Measurements from ENCODE around the gene IFITM1. TPM values are rescaled to one million over a fixed set of nuclear protein-coding genes. Genes with fewer than 3 reads are reported as not detected.
A peak's percentile ranks its signal among the peaks of the same experiment; 100 is the strongest.

Gene IFITM1
- total and polyA plus RNA-seq, 2 of the 13 experiments (the other 11 are each of a cell fraction or from before 2014, with no cell fraction given): 0.38 to 11.1 TPM

- TF ChIP-seq, protein P1, sequence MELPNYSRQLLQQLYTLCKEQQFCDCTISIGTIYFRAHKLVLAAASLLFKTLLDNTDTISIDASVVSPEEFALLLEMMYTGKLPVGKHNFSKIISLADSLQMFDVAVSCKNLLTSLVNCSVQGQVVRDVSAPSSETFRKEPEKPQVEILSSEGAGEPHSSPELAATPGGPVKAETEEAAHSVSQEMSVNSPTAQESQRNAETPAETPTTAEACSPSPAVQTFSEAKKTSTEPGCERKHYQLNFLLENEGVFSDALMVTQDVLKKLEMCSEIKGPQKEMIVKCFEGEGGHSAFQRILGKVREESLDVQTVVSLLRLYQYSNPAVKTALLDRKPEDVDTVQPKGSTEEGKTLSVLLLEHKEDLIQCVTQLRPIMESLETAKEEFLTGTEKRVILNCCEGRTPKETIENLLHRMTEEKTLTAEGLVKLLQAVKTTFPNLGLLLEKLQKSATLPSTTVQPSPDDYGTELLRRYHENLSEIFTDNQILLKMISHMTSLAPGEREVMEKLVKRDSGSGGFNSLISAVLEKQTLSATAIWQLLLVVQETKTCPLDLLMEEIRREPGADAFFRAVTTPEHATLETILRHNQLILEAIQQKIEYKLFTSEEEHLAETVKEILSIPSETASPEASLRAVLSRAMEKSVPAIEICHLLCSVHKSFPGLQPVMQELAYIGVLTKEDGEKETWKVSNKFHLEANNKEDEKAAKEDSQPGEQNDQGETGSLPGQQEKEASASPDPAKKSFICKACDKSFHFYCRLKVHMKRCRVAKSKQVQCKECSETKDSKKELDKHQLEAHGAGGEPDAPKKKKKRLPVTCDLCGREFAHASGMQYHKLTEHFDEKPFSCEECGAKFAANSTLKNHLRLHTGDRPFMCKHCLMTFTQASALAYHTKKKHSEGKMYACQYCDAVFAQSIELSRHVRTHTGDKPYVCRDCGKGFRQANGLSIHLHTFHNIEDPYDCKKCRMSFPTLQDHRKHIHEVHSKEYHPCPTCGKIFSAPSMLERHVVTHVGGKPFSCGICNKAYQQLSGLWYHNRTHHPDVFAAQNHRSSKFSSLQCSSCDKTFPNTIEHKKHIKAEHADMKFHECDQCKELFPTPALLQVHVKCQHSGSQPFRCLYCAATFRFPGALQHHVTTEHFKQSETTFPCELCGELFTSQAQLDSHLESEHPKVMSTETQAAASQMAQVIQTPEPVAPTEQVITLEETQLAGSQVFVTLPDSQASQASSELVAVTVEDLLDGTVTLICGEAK (IDR thresholded peaks at IDR 0.05): no peak
- TF ChIP-seq, protein P1 (CRISPR knock-in tag; IDR thresholded peaks at IDR 0.05): no peak
- TF ChIP-seq, protein P2, sequence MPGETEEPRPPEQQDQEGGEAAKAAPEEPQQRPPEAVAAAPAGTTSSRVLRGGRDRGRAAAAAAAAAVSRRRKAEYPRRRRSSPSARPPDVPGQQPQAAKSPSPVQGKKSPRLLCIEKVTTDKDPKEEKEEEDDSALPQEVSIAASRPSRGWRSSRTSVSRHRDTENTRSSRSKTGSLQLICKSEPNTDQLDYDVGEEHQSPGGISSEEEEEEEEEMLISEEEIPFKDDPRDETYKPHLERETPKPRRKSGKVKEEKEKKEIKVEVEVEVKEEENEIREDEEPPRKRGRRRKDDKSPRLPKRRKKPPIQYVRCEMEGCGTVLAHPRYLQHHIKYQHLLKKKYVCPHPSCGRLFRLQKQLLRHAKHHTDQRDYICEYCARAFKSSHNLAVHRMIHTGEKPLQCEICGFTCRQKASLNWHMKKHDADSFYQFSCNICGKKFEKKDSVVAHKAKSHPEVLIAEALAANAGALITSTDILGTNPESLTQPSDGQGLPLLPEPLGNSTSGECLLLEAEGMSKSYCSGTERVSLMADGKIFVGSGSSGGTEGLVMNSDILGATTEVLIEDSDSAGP (CRISPR knock-in tag; IDR thresholded peaks at IDR 0.05; ENCODE audit: borderline replicate concordance): peak; percentile 35; the same call in 1 of the 2 replicates
- TF ChIP-seq, protein P3, sequence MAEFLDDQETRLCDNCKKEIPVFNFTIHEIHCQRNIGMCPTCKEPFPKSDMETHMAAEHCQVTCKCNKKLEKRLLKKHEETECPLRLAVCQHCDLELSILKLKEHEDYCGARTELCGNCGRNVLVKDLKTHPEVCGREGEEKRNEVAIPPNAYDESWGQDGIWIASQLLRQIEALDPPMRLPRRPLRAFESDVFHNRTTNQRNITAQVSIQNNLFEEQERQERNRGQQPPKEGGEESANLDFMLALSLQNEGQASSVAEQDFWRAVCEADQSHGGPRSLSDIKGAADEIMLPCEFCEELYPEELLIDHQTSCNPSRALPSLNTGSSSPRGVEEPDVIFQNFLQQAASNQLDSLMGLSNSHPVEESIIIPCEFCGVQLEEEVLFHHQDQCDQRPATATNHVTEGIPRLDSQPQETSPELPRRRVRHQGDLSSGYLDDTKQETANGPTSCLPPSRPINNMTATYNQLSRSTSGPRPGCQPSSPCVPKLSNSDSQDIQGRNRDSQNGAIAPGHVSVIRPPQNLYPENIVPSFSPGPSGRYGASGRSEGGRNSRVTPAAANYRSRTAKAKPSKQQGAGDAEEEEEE (CRISPR knock-in tag; IDR thresholded peaks at IDR 0.05; ENCODE audit: borderline replicate concordance): no peak
- no peak for TF ChIP-seq KMT2A (CRISPR knock-in tag; IDR thresholded peaks at IDR 0.05)
- TF ChIP-seq RARG (CRISPR knock-in tag; IDR thresholded peaks at IDR 0.05; ENCODE audit: low read depth): no peak
- no peak for TF ChIP-seq SMAD1 (CRISPR knock-in tag; IDR thresholded peaks at IDR 0.05; ENCODE audit: borderline replicate concordance, low read depth)
- no peak for TF ChIP-seq ZNF180 (CRISPR knock-in tag; IDR thresholded peaks at IDR 0.05; ENCODE audit: borderline replicate concordance, low read depth)
- TF ChIP-seq, protein P4, sequence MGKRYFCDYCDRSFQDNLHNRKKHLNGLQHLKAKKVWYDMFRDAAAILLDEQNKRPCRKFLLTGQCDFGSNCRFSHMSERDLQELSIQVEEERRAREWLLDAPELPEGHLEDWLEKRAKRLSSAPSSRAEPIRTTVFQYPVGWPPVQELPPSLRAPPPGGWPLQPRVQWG (CRISPR knock-in tag; IDR thresholded peaks at IDR 0.05; ENCODE audit: borderline replicate concordance, low read depth): no peak
- TF ChIP-seq, protein P5, sequence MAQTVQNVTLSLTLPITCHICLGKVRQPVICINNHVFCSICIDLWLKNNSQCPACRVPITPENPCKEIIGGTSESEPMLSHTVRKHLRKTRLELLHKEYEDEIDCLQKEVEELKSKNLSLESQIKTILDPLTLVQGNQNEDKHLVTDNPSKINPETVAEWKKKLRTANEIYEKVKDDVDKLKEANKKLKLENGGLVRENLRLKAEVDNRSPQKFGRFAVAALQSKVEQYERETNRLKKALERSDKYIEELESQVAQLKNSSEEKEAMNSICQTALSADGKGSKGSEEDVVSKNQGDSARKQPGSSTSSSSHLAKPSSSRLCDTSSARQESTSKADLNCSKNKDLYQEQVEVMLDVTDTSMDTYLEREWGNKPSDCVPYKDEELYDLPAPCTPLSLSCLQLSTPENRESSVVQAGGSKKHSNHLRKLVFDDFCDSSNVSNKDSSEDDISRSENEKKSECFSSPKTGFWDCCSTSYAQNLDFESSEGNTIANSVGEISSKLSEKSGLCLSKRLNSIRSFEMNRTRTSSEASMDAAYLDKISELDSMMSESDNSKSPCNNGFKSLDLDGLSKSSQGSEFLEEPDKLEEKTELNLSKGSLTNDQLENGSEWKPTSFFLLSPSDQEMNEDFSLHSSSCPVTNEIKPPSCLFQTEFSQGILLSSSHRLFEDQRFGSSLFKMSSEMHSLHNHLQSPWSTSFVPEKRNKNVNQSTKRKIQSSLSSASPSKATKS (CRISPR knock-in tag; IDR thresholded peaks at IDR 0.05): no peak
- no peak for TF ChIP-seq JDP2 (CRISPR knock-in tag; IDR thresholded peaks at IDR 0.05; ENCODE audit: borderline replicate concordance)
- TF ChIP-seq KAT2B (IDR thresholded peaks at IDR 0.05; ENCODE audit: borderline replicate concordance, low read depth, low read length): no peak
These were observed 25.1 kb upstream of the IFITM1 start, which contains the start of gene PGGHG (continued) for GRCh38 chr11:288478-289397.
